BLaER1 treated with 17β-estradiol and CSF1 and Interleukin-3, amounts not matched to agents 10 nM and 100 nM (cell line): ENCODE data around the gene GDF7.
A peak's percentile ranks its signal among the peaks of the same experiment; 100 is the strongest.

Source experiments
- H3K27ac ChIP-seq, 11 experiments: shearing (Covaris generic); formaldehyde crosslinking; 2 replicates each; pipeline ENCODE4 v1.8.1; 2022
- H3K27me3 ChIP-seq, 11 experiments: shearing (Covaris generic); formaldehyde crosslinking; 2 replicates each; pipeline ENCODE4 v1.8.1; 2022
- H3K36me3 ChIP-seq, 11 experiments: shearing (Covaris generic); formaldehyde crosslinking; 2 replicates each; pipeline ENCODE4 v1.8.1; 2022
- H3K4me1 ChIP-seq, 10 experiments: shearing (Covaris generic); formaldehyde crosslinking; 2 replicates each; pipeline ENCODE4 v1.8.1; 2022
- H3K4me2 ChIP-seq, 11 experiments: shearing (Covaris generic); formaldehyde crosslinking; 2 replicates each; pipeline ENCODE4 v1.8.1; 2022
- H3K4me3 ChIP-seq, 10 experiments: shearing (Covaris generic); formaldehyde crosslinking; 2 replicates each; pipeline ENCODE4 v1.8.1; 2022
- H3K9ac ChIP-seq, 11 experiments: shearing (Covaris generic); formaldehyde crosslinking; 2 replicates each; pipeline ENCODE4 v1.8.1; 2022
- H3K9me3 ChIP-seq, 11 experiments: shearing (Covaris generic); formaldehyde crosslinking; replicated peaks in 1 of 11; 2 replicates each; pipeline ENCODE4 v1.8.1; 2022
- H4K20me1 ChIP-seq, 11 experiments: shearing (Covaris generic); formaldehyde crosslinking; 2 replicates each; pipeline ENCODE4 v1.8.1; 2022
- Cebpa-rat ChIP-seq, 11 experiments: shearing (Covaris generic); IDR thresholded peaks; 2 replicates each; pipeline ENCODE4 v1.8.1; 2022

Gene GDF7

DNA sequence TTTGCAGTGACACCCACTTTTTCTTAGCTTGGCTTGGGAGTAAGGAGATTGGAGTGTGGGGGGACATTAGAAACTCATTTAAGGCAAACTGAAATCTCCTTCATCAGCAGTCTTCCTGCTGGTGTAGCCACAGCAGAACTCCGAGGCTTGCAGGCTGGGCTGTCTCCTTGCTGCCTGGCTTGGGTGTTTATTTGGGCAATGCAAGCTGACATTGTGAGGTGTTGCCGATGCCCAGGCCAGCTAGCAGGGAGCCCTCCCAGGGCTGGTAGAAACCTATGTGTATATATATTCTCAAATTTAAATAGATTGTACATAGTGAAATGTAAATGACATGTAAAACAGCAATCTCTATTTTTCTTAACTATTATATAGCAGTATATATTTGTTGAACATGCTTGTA is 11.8 kb downstream of the GDF7 start:
- Histone ChIP-seq H3K4me2 (no peak overlapping the region), H3K9ac (no peak overlapping the region), H3K9me3 (no peaks in the 10 kb centered on the region), H3K4me1 (peaks cover 35 to 43% (median 39%) of the 10 kb centered on the region in 10 experiments), H3K27ac (no peak overlapping the region), H4K20me1 (peaks cover 0 to 53% (median 18%) of the 10 kb centered on the region in 11 experiments; a peak in 16 of 22 replicates), H3K27me3 (peaks cover 0 to 5% (median 0%) of the 10 kb centered on the region in 11 experiments; a peak in 7 of 22 replicates), H3K4me3 (no peak overlapping the region), H3K36me3 (peaks cover 13 to 48% (median 31%) of the 10 kb centered on the region in 11 experiments; a peak in 21 of 22 replicates)
- no peak for TF ChIP-seq Cebpa-rat (IDR thresholded peaks at IDR 0.05)

DNA sequence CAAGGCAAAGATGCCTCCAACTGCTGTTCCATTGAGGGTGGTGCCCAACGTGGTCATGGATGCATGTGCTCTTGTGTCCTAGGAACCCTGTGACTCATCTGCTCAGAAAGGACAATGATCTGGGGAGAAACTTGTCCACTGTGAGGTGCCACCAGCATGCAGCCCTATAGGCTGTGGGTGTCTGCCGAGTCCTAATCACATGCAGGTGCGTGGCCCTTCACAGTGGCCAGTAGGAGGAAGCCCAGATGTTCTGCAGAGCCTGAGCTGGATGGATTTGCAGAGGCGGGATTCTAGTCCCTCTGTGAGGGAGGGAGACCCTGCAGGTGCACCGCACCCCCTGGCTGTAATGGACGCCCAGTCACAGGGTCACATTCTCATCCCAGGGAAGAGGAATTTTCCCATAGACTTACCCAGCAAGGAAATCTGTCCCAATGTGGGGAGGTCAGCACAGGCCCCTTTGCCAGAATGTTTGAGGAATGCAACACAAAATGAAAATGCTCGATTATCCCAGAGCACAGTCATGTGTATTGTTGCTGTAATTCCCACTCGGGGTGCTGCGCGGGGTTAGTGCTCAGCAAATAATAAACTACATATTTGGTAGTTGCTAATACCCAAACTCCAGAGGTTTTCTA is 13.9 kb downstream of the GDF7 start:
- no peak overlapping the region for H3K9ac ChIP-seq
- no peak for TF ChIP-seq Cebpa-rat (IDR thresholded peaks at IDR 0.05)
- H3K27ac ChIP-seq: no peak overlapping the region

DNA sequence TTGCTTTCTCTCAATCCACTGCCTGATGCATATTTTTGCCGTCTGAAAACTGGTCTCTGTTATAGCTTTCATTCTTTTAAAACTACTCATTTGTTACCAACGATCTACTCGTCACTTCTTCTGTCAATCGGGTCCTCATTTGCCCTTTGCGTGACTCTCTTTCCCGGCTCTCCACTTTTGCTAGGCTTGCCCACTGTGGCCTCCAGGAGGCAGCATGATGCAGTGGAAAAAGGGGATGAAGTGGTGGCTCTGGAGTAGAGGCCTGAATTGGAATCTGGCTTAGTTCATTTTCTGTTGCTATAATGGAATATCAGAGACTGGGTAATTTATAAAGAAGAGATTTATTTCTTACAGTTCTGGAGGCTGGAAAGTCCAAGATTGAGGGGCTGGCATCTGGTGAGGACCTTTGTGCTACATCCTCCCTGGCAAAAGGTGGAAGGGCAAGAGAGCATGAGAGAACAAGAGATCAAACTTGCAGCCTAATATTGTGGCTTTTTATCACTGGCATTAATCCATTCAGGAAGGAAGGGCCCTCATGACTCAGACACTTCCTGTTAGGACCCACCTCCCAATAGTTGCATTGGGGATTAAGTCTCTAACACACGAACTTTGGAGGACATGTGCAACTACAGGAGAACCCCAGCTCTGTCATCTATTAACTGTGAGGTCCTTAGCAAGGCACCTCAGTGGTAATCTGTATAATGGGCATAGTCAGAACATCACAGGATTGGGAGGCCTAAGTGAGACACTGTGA is 15.4 kb downstream of the GDF7 start:
- no peak overlapping the region for H3K27ac ChIP-seq
- H3K36me3 ChIP-seq: peaks cover 44 to 76% (median 65%) of the 10 kb centered on the region in 11 experiments
- peak overlapping the region in 4 of 11 experiments; percentile 14 to 40 (median 22); a peak in 8 of 22 replicates for H3K4me2 ChIP-seq
- peaks cover 5 to 15% (median 12%) of the 10 kb centered on the region in 10 experiments for H3K4me1 ChIP-seq
- H3K4me3 ChIP-seq: no peak overlapping the region
- H4K20me1 ChIP-seq: peaks cover 0 to 20% (median 0%) of the 10 kb centered on the region in 11 experiments; a peak in 5 of 22 replicates
- no peak overlapping the region for H3K9ac ChIP-seq
- no peaks in the 10 kb centered on the region for H3K9me3 ChIP-seq
- no peaks in the 10 kb centered on the region for H3K27me3 ChIP-seq
- no peak for TF ChIP-seq Cebpa-rat (IDR thresholded peaks at IDR 0.05)

More for the DNA sequence above, 13.9 kb downstream of the GDF7 start:
- Histone ChIP-seq H3K4me3 (no peak overlapping the region), H3K9me3 (no peaks in the 10 kb centered on the region), H3K4me2 (no peak overlapping the region), H3K4me1 (peaks cover 20 to 30% (median 27%) of the 10 kb centered on the region in 10 experiments), H4K20me1 (peaks cover 0 to 35% (median 8%) of the 10 kb centered on the region in 11 experiments; a peak in 15 of 22 replicates), H3K36me3 (peaks cover 29 to 61% (median 50%) of the 10 kb centered on the region in 11 experiments), H3K27me3 (no peaks in the 10 kb centered on the region)

GRCh38 chr2:20684581-20685063 is 17.7 kb downstream of the GDF7 start:
- TF ChIP-seq Cebpa-rat (IDR thresholded peaks at IDR 0.05): no peak
- Histone ChIP-seq H3K36me3 (peaks cover 63 to 93% (median 84%) of the 10 kb centered on the region in 11 experiments), H3K27ac (no peak overlapping the region), H3K9ac (no peak overlapping the region), H4K20me1 (peaks cover 0 to 15% (median 0%) of the 10 kb centered on the region in 11 experiments; a peak in 2 of 22 replicates), H3K27me3 (no peaks in the 10 kb centered on the region), H3K4me3 (no peak overlapping the region), H3K4me1 (peaks cover 0 to 10% (median 7%) of the 10 kb centered on the region in 10 experiments; a peak in 8 of 20 replicates), H3K9me3 (peaks cover 0 to 8% (median 6%) of the 10 kb centered on the region in 11 experiments; a peak in 9 of 22 replicates), H3K4me2 (no peak overlapping the region)

DNA sequence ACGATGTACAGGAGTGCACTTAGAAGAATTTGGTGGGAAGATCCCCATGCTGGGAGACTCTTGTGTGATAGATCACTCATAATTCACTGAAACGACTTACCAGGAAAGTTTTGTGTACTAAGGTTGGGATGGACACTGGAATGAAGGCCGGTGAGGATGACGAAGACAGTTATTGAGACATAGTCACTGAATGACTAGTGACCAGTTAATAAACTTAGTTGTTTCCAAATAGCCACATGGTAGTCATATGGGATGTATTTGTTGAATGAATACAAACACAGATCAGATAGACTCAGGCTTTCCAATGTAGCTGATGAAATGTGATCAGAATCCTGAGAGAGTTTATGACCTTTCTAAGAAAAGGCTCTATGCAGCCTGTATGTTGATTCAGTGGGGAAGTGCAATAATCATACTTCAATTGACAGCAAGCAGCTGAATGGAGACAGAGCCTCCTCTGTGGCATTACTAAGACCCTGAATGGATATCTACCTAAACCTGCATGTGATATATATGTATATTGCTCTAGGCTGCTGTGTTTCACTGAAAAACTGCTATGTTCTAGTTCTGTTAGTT is 20.4 kb downstream of the GDF7 start:
- Histone ChIP-seq H3K9ac (no peak overlapping the region), H3K36me3 (peaks cover 70 to 95% (median 86%) of the 10 kb centered on the region in 11 experiments), H3K27me3 (no peaks in the 10 kb centered on the region), H3K27ac (no peak overlapping the region), H4K20me1 (peaks cover 0 to 8% (median 0%) of the 10 kb centered on the region in 11 experiments; a peak in 2 of 22 replicates), H3K9me3 (peaks cover 0 to 13% (median 8%) of the 10 kb centered on the region in 11 experiments; a peak in 9 of 22 replicates), H3K4me1 (peaks cover 0 to 7% (median 5%) of the 10 kb centered on the region in 10 experiments; a peak in 8 of 20 replicates), H3K4me3 (no peak overlapping the region), H3K4me2 (no peak overlapping the region)
- no peak for TF ChIP-seq Cebpa-rat (IDR thresholded peaks at IDR 0.05)

DNA sequence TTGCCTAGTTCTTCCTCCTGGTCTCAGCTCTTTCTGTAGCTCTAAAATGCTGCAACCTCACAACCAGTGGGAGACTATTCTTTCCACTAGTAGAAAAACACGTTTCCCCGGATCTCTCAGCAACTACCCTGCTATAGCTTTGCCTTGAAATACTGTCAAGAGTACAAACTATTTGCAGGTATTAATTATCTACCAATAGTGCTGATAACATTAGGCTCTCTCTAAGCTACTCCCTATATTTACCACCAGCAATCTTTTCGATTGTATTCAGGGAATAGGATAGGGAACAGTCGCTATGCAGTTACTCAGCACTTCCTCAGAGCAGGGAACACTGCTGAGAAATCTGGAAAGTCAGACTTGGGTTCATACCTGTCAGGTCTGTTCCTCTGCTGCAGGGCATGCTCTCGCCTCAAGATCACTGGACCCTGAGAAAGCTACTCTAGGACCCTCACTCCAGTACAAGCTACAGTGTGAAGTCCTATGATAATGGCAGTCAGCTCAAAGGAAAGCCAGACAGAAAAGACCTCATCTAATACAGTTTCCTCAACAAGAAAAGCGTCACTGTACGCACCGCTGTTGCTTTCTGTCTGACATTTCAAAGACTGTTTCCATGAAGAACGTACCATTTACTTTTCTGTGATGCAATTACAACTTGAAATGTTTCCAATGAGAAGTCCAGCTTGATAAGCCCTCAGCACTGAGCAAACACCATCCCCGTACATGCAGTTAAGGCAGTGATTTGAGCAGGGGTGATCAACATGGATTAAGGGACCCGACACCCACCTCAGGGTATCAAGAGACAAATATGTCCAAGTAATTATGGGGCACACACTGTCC is 22.7 kb downstream of the GDF7 start:
- Histone ChIP-seq H3K4me1 (no peaks in the 10 kb centered on the region), H4K20me1 (peaks cover 0 to 7% (median 0%) of the 10 kb centered on the region in 11 experiments; a peak in 4 of 22 replicates), H3K9me3 (peaks cover 0 to 13% (median 8%) of the 10 kb centered on the region in 11 experiments; a peak in 9 of 22 replicates), H3K4me3 (no peak overlapping the region), H3K9ac (no peak overlapping the region), H3K36me3 (peaks cover 56 to 91% (median 79%) of the 10 kb centered on the region in 11 experiments), H3K4me2 (no peak overlapping the region), H3K27me3 (no peaks in the 10 kb centered on the region), H3K27ac (no peak overlapping the region)
- TF ChIP-seq Cebpa-rat (IDR thresholded peaks at IDR 0.05): no peak

- H3K36me3 ChIP-seq: peaks cover 51 to 91% (median 75%) of the 10 kb centered on the region in 11 experiments
- H3K27me3 ChIP-seq: no peaks in the 10 kb centered on the region
- H3K27ac ChIP-seq: no peak overlapping the region
- H4K20me1 ChIP-seq: peaks cover 0 to 7% (median 0%) of the 10 kb centered on the region in 11 experiments; a peak in 5 of 22 replicates
- no peak overlapping the region for H3K9ac ChIP-seq
- TF ChIP-seq Cebpa-rat (IDR thresholded peaks at IDR 0.05): no peak
- H3K9me3 ChIP-seq: peaks cover 0 to 13% (median 8%) of the 10 kb centered on the region in 11 experiments; a peak in 9 of 22 replicates
- no peak overlapping the region for H3K4me3 ChIP-seq
- H3K4me1 ChIP-seq: no peaks in the 10 kb centered on the region
- H3K4me2 ChIP-seq: no peak overlapping the region
Observed at GRCh38 chr2:20691076-20691734, 24.3 kb downstream of the GDF7 start.

DNA sequence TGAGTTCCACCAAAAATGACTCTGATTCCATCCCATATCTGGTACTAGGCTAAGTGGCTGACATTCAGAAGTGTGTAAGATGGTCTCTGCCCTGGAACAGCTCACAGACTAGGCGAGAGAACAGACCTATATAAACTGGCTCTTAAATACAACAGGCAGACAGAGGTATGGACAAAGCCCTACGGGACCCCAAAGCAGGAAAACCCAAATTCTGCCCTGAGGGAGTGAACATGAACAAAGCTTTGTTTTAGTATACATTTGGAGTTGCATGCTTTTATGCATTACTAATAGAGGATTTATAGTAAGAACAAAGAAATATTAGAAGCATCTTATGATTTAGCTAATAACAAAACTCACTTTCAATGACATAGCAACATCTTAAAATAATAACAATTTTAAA is 25.1 kb downstream of the GDF7 start:
- Histone ChIP-seq H3K27ac (no peak overlapping the region), H3K4me1 (no peaks in the 10 kb centered on the region), H3K4me2 (no peak overlapping the region), H3K36me3 (peaks cover 53 to 91% (median 75%) of the 10 kb centered on the region in 11 experiments), H3K27me3 (no peaks in the 10 kb centered on the region), H3K4me3 (no peak overlapping the region), H3K9ac (no peak overlapping the region), H3K9me3 (peaks cover 0 to 13% (median 8%) of the 10 kb centered on the region in 11 experiments; a peak in 9 of 22 replicates), H4K20me1 (peaks cover 0 to 9% (median 0%) of the 10 kb centered on the region in 11 experiments; a peak in 5 of 22 replicates)
- no peak for TF ChIP-seq Cebpa-rat (IDR thresholded peaks at IDR 0.05)
